H1 (cell line): ENCODE measurements around the gene GALNT9. TPM values are rescaled to one million over a fixed set of nuclear protein-coding genes. Genes with fewer than 3 reads are reported as not detected.

Source experiments
- CTCF ChIA-PET: fragments of 300-600 bp; sonication (Branson Sonifier 250); formaldehyde crosslinking; loops from one replicate; lab custom pipeline; 2021; ENCODE audit not compliant: partially characterized antibody; lab: Charles Lee
- POLR2A ChIA-PET: fragments of 300-600 bp; sonication (Branson Sonifier 250); formaldehyde crosslinking; loops from one replicate; lab custom pipeline; 2021; ENCODE audit warnings: inconsistent platforms; ENCODE audit not compliant: partially characterized antibody; lab: Charles Lee
- DNase-seq, 2 experiments: peaks; one replicate each; pipeline versions ENCODE4 v3.0.0 to v3.0.0-alpha.2; 2010 to 2022; ENCODE audit warnings: low spot score in 2 of 2, low read depth in 1 of 2, mixed read lengths in 1 of 2
- FAIRE-seq: peaks from 2 replicates; lab custom pipeline; 2011; peaks lifted over from hg19 to GRCh38; lab: Jason Lieb, UNC
- H2AFZ ChIP-seq: 2 replicates; pipeline ENCODE4 v1.8.1; 2012; ENCODE audit warnings: low read length, inconsistent platforms
- H2AK5ac ChIP-seq: 2 replicates; pipeline ENCODE4 v1.6.1; 2013; ENCODE audit warnings: low read depth, low read length
- H2BK120ac ChIP-seq: replicated peaks from 2 replicates; pipeline ENCODE3; 2013; ENCODE audit warnings: low read depth, low read length, inconsistent platforms
- H2BK12ac ChIP-seq: 2 replicates; pipeline ENCODE4 v1.6.1; 2013; ENCODE audit warnings: low read depth, low read length
- H2BK15ac ChIP-seq: 2 replicates; pipeline ENCODE4 v1.6.1; 2013; ENCODE audit warnings: low read length
- H2BK20ac ChIP-seq: 2 replicates; pipeline ENCODE4 v1.6.1; 2013; ENCODE audit warnings: low read length
- H2BK5ac ChIP-seq: 2 replicates; pipeline ENCODE4 v1.6.1; 2013; ENCODE audit warnings: low read depth, low read length
- H3K14ac ChIP-seq: 2 replicates; pipeline ENCODE4 v1.6.1; 2013; ENCODE audit warnings: inconsistent platforms; ENCODE audit not compliant: insufficient read length
- H3K18ac ChIP-seq: 2 replicates; pipeline ENCODE4 v1.6.1; 2013; ENCODE audit warnings: low read length; ENCODE audit errors: extremely low read depth
- H3K23ac ChIP-seq: 2 replicates; pipeline ENCODE4 v1.6.1; 2013; ENCODE audit warnings: inconsistent platforms; ENCODE audit not compliant: insufficient read length
- H3K23me2 ChIP-seq: 2 replicates; pipeline ENCODE4 v1.6.1; 2013; ENCODE audit warnings: low read depth, low read length
- H3K27ac ChIP-seq: 2 replicates; pipeline ENCODE4 v1.6.1; 2011; ENCODE audit warnings: low read depth, low read length, inconsistent platforms
- H3K27me3 ChIP-seq, 4 experiments: replicated peaks in 1 of 4; 1 replicate in 1 of 4; 2 replicates in 3 of 4; pipeline versions ENCODE4 v1.6.1 to v1.8.1; 2011 to 2013; ENCODE audit warnings: low read length in 3 of 4, mild to moderate bottlenecking in 3 of 4, inconsistent platforms in 2 of 4, mixed read lengths in 2 of 4, moderate library complexity in 1 of 4; ENCODE audit not compliant: control insufficient read depth in 3 of 4, insufficient read depth in 3 of 4; ENCODE audit errors: extremely low read depth in 1 of 4
- H3K36me3 ChIP-seq, 4 experiments: 2 replicates each; pipeline versions ENCODE4 v1.6.1 to v1.8.1; 2011 to 2013; ENCODE audit warnings: mild to moderate bottlenecking in 4 of 4, low read length in 3 of 4, moderate library complexity in 2 of 4, control low read depth in 1 of 4, inconsistent platforms in 1 of 4; ENCODE audit not compliant: insufficient read depth in 4 of 4, control insufficient read depth in 2 of 4
- H3K4ac ChIP-seq: replicated peaks from 2 replicates; pipeline ENCODE3; 2013; ENCODE audit warnings: low read length, low read depth, mixed read lengths, inconsistent platforms; ENCODE audit not compliant: insufficient read length
- H3K4me1 ChIP-seq, 4 experiments: replicated peaks in 1 of 4; 1 replicate in 1 of 4; 2 replicates in 3 of 4; pipeline versions ENCODE4 v1.6.1 to v1.8.1; 2011 to 2013; ENCODE audit warnings: low read length in 3 of 4, inconsistent platforms in 2 of 4, mixed read lengths in 1 of 4; ENCODE audit not compliant: insufficient read depth in 4 of 4, control insufficient read depth in 3 of 4
- H3K4me2 ChIP-seq, 2 experiments: 2 replicates each; pipeline versions ENCODE4 v1.6.1 to v1.8.1; 2011 to 2013; ENCODE audit warnings: low read depth in 2 of 2, low read length in 2 of 2, control low read depth in 1 of 2, inconsistent platforms in 1 of 2, mild to moderate bottlenecking in 1 of 2; ENCODE audit not compliant: insufficient read depth in 1 of 2
- H3K4me3 ChIP-seq, 4 experiments: fragments of 200-600, 300-600 bp in 1 of 4; sonication (generic), shearing (Covaris generic), sonication (Bioruptor Twin) in 1 of 4; 2 replicates each; pipeline versions ENCODE4 v1.5.1 to v1.8.1; 2011 to 2016; ENCODE audit warnings: low read length in 4 of 4, low read depth in 3 of 4, control low read depth in 2 of 4, inconsistent platforms in 2 of 4, mild to moderate bottlenecking in 2 of 4, mixed read lengths in 1 of 4, moderate library complexity in 1 of 4; ENCODE audit not compliant: insufficient read depth in 2 of 4; ENCODE audit errors: extremely low read depth in 1 of 4
- H3K56ac ChIP-seq: replicated peaks from 2 replicates; pipeline ENCODE3; 2013; ENCODE audit warnings: low read depth, mild to moderate bottlenecking, mixed read lengths, low read length, inconsistent platforms; ENCODE audit not compliant: insufficient read length
- H3K79me1 ChIP-seq: 2 replicates; pipeline ENCODE4 v1.6.1; 2013; ENCODE audit warnings: low read depth, low read length, control low read depth
- H3K79me2 ChIP-seq, 2 experiments: 2 replicates each; pipeline versions ENCODE4 v1.6.1 to v1.8.1; 2012 to 2013; ENCODE audit warnings: low read length in 2 of 2, mild to moderate bottlenecking in 2 of 2, inconsistent platforms in 1 of 2; ENCODE audit not compliant: insufficient read depth in 2 of 2, control insufficient read depth in 1 of 2
- H3K9ac ChIP-seq, 4 experiments: replicated peaks in 1 of 4; 1 replicate in 1 of 4; 2 replicates in 3 of 4; pipeline versions ENCODE4 v1.6.1 to v1.8.1; 2011 to 2013; ENCODE audit warnings: low read depth in 3 of 4, low read length in 3 of 4, control low read depth in 2 of 4, mild to moderate bottlenecking in 2 of 4, moderate library complexity in 2 of 4, inconsistent platforms in 1 of 4; ENCODE audit errors: extremely low read depth in 1 of 4
- H3K9me3 ChIP-seq, 2 experiments: 2 replicates each; pipeline versions ENCODE4 v1.6.1 to v1.8.1; 2012 to 2013; ENCODE audit warnings: mild to moderate bottlenecking in 2 of 2, moderate library complexity in 2 of 2, control low read depth in 1 of 2, inconsistent platforms in 1 of 2, low read depth in 1 of 2, low read length in 1 of 2, mixed read lengths in 1 of 2; ENCODE audit not compliant: insufficient read depth in 2 of 2
- H4K20me1 ChIP-seq, 2 experiments: replicated peaks in 1 of 2; 2 replicates each; pipeline versions ENCODE3 to v1.8.1; 2011 to 2013; ENCODE audit warnings: inconsistent platforms in 2 of 2, low read length in 2 of 2, mild to moderate bottlenecking in 1 of 2; ENCODE audit not compliant: insufficient read depth in 2 of 2, control insufficient read depth in 1 of 2
- H4K5ac ChIP-seq: 2 replicates; pipeline ENCODE4 v1.6.1; 2013; ENCODE audit warnings: low read length, low read depth, mixed read lengths, inconsistent platforms; ENCODE audit not compliant: insufficient read length
- H4K8ac ChIP-seq: 2 replicates; pipeline ENCODE4 v1.8.0; 2013; ENCODE audit warnings: mild to moderate bottlenecking, moderate library complexity, low read length, inconsistent platforms; ENCODE audit not compliant: insufficient read depth; ENCODE audit errors: extremely low read depth
- H4K91ac ChIP-seq: replicated peaks from 2 replicates; pipeline ENCODE3; 2013; ENCODE audit warnings: low read length, mixed read lengths, inconsistent platforms; ENCODE audit not compliant: insufficient read length
- CBX5 ChIP-seq: fragments of 300-800, 300-1000 bp; sonication (generic); IDR thresholded peaks from 2 replicates; pipeline ENCODE4 v1.7.1; 2016; ENCODE audit warnings: antibody characterized with exemption, low read length, low read depth
- CBX8 ChIP-seq: fragments of 300-800, 300-1000 bp; sonication (generic); IDR thresholded peaks from 2 replicates; pipeline ENCODE4 v1.7.1; 2016; ENCODE audit warnings: low read depth, low read length, borderline replicate concordance
- CEBPB ChIP-seq: IDR thresholded peaks from 2 replicates; pipeline ENCODE4 v1.6.1; 2012; ENCODE audit warnings: low read depth, low read length
- JUN ChIP-seq: IDR thresholded peaks from 2 replicates; pipeline ENCODE4 v1.6.1; 2011; ENCODE audit warnings: low read depth, mild to moderate bottlenecking, improper control_type of control experiment, low read length
- JUND ChIP-seq: IDR thresholded peaks from 2 replicates; pipeline ENCODE4 v1.6.1; 2011; ENCODE audit warnings: mild to moderate bottlenecking, improper control_type of control experiment, low read length
- PHF8 ChIP-seq: fragments of 200-600 bp; sonication (generic); conservative IDR thresholded peaks from 2 replicates; pipeline ENCODE4 v1.7.1; 2012; ENCODE audit warnings: low read depth, mild to moderate bottlenecking, inconsistent platforms, low read length, moderate library complexity
- USF2 ChIP-seq: IDR thresholded peaks from 2 replicates; pipeline ENCODE4 v1.6.1; 2011; ENCODE audit warnings: low read length, improper control_type of control experiment
- ZNF274 ChIP-seq: IDR thresholded peaks from 2 replicates; pipeline ENCODE4 v1.7.0; 2012; ENCODE audit warnings: low read length, borderline replicate concordance; ENCODE audit errors: extremely low read depth
- WGBS, 2 experiments: shearing (Covaris generic) in 1 of 2; methylation state at CpG; one replicate each; pipeline versions ENCODE4 v1.1.6 to v1.1.7; 2013 to 2015; ENCODE audit warnings: low lambda C conversion rate in 2 of 2, mixed read lengths in 2 of 2, inconsistent platforms in 1 of 2, low coverage in 1 of 2, missing lambda C conversion rate in 1 of 2; ENCODE audit not compliant: insufficient replicate concordance in 2 of 2, insufficient coverage in 1 of 2, insufficient read length in 1 of 2; ENCODE audit errors: extremely low coverage in 1 of 2, missing lambda C conversion rate in 1 of 2; 5-methylcytosine and 5-hydroxymethylcytosine counted together
- polyA plus RNA-seq, 7 experiments: library from polyadenylated mRNA; depleted of rRNA in 3 of 7; stranded (reverse) in 5 of 7; unstranded in 2 of 7; fragments of >200 nt in 5 of 7; fragments of 200-250 nt in 2 of 7; gene quantifications; 1 replicate in 5 of 7; 2 replicates in 1 of 7; 4 replicates in 1 of 7; pipeline versions ENCODE4 v1.2.1 to v1.2.3, GENCODE V29; 2011 to 2013; ENCODE audit warnings: missing spikeins in 2 of 7, mixed read lengths in 2 of 7
- total RNA-seq: library from RNA; stranded (reverse); fragmentation: NEBNext Ultra II Directional; extraction: Animal tissue kit (Norgen Biotek cat#: 25700); gene quantifications from 2 replicates; pipeline ENCODE4 v1.2.1, GENCODE V29; 2021

The GALNT9 gene
- total and polyA plus RNA-seq, 2 of the 8 experiments (the other 6 are each of a cell fraction or from before 2014, with no cell fraction given), result 2.0 to 3.6 TPM

- peaks cover 0 to 32% (median 10%) of the 10 kb centered on the region in 4 experiments; a peak in 5 of 8 replicates for H3K36me3 ChIP-seq
- CTCF ChIA-PET, result interaction anchor here (0.6 to 1.4 kb wide), 5 partner anchors 33 to 347 kb away, joined by 3 to 9 read pairs (median 3); no protein-coding TSS in a partner anchor
- peaks cover 0 to 3% (median 1%) of the 10 kb centered on the region in 4 experiments; a peak in 4 of 7 replicates for H3K4me1 ChIP-seq
- no peak for TF ChIP-seq PHF8
- no peak for TF ChIP-seq CBX8
- no peak for TF ChIP-seq CEBPB
- no peak for TF ChIP-seq USF2
- no peak for TF ChIP-seq JUN
- no peak for TF ChIP-seq CBX5
- TF ChIP-seq JUND, result no peak
- TF ChIP-seq ZNF274, result no peak
- TF ChIP-seq, all 59 proteins: peak for 0
- Histone ChIP-seq H3K4me3 (no peak overlapping the region), H4K91ac (no peak overlapping the region), H2BK15ac (no peak overlapping the region), H2AK5ac (no peak overlapping the region), H2AFZ (no peak overlapping the region), H3K9ac (no peak overlapping the region), H4K8ac (peak overlapping the region; percentile 51; the same call in 1 of the 2 replicates), H2BK120ac (no peak overlapping the region), H3K18ac (no peak overlapping the region), H3K27ac (no peak overlapping the region), H3K56ac (no peak overlapping the region), H3K4ac (no peak overlapping the region), H3K14ac (no peak overlapping the region), H2BK5ac (no peak overlapping the region), H3K9me3 (peaks cover 3 to 4% of the 10 kb centered on the region in 2 experiments; a peak in 2 of 4 replicates), H3K79me2 (peaks cover 0 to 9% of the 10 kb centered on the region in 2 experiments; a peak in 2 of 4 replicates), H2BK20ac (no peak overlapping the region), H3K4me2 (no peak overlapping the region), H2BK12ac (no peak overlapping the region), H4K5ac (no peak overlapping the region), H4K20me1 (peaks cover 0 to 17% of the 10 kb centered on the region in 2 experiments), H3K79me1 (peaks cover 8% of the 10 kb centered on the region), H3K23me2 (peaks cover 10% of the 10 kb centered on the region), H3K27me3 (no peaks in the 10 kb centered on the region; a peak in 1 of 7 replicates), H3K23ac (no peak overlapping the region)
- DNase-seq (no peak), FAIRE-seq (no peak)
- POLR2A ChIA-PET, result interaction anchor here (1.0 to 1.8 kb wide), 2 partner anchors 15 to 16 kb away, joined by 3 to 4 read pairs; no protein-coding TSS in a partner anchor
- WGBS, 2 experiments, result 93% methylated on average over 20 of the region's 36 CpGs; no CpG with 5 or more reads in 1 of the 2 experiments
These were observed 178.1 kb downstream of the GALNT9 start for GRCh38 chr12:132151145-132151765.
